ENCODE data around the gene ARHGAP30. TPM values are rescaled to one million over a fixed set of nuclear protein-coding genes. Genes with fewer than 3 reads are reported as not detected.

The ARHGAP30 gene
- total RNA-seq, 2 experiments from 2014 or later: 171 to 178 TPM

- H3K27me3 Mint-ChIP-seq: no peaks in the 10 kb centered on the region
- CTCF ChIA-PET: interaction anchor here (0.8 to 2.0 kb wide), 3 partner anchors 9 to 17 kb away, joined by 4 to 14 read pairs (median 9); partner anchors contain the start of genes ARHGAP30 and KLHDC9
- H3K36me3 Mint-ChIP-seq: no peaks in the 10 kb centered on the region
- POLR2A ChIA-PET: interaction anchor here (0.7 kb wide), 1 partner anchor 12 kb away, joined by 3 read pairs; no protein-coding TSS in a partner anchor
- DNase-seq: no peak
- intact Hi-C loops (cut with micrococcal nuclease): no loop called here
- H3K4me3 Mint-ChIP-seq: no peak overlapping the region
- H3K27ac Mint-ChIP-seq: no peak overlapping the region
- H3K9me3 Mint-ChIP-seq: no peaks in the 10 kb centered on the region
- no peaks in the 10 kb centered on the region for H3K4me1 Mint-ChIP-seq (ENCODE audit: low read depth)
Measured at GRCh38 chr1:161080441-161081405, 11.0 kb upstream of the ARHGAP30 start.

- no peak overlapping the region for H3K4me3 Mint-ChIP-seq
- no peak overlapping the region for H3K27ac Mint-ChIP-seq
- no peaks in the 10 kb centered on the region for H3K27me3 Mint-ChIP-seq
- CTCF ChIA-PET: interaction anchor here (1.1 to 2.0 kb wide), 2 partner anchors 8 to 18 kb away, joined by 9 to 14 read pairs; partner anchors contain the start of gene KLHDC9
- no peak for DNase-seq
- H3K9me3 Mint-ChIP-seq: no peaks in the 10 kb centered on the region
- POLR2A ChIA-PET: interaction anchor here (0.6 to 0.9 kb wide), 3 partner anchors 9 to 18 kb away, joined by 3 to 5 read pairs (median 4); partner anchors contain the start of gene ARHGAP30
- no peaks in the 10 kb centered on the region for H3K4me1 Mint-ChIP-seq (ENCODE audit: low read depth)
- intact Hi-C loops (cut with micrococcal nuclease): no loop called here
- no peaks in the 10 kb centered on the region for H3K36me3 Mint-ChIP-seq
Measured at GRCh38 chr1:161079436-161080110, 9.9 kb upstream of the ARHGAP30 start.

GRCh38 chr1:161077426-161077825 lies 7.7 kb upstream of the ARHGAP30 start:
- no peak for DNase-seq
- ChIA-PET CTCF (no interaction called here), POLR2A (no interaction called here)
- no peaks in the 10 kb centered on the region for H3K9me3 Mint-ChIP-seq
- H3K27me3 Mint-ChIP-seq: no peaks in the 10 kb centered on the region
- H3K27ac Mint-ChIP-seq: no peak overlapping the region
- intact Hi-C loops (cut with micrococcal nuclease): no loop called here
- H3K36me3 Mint-ChIP-seq: no peaks in the 10 kb centered on the region
- no peak overlapping the region for H3K4me3 Mint-ChIP-seq
- H3K4me1 Mint-ChIP-seq (ENCODE audit: low read depth): no peaks in the 10 kb centered on the region

GRCh38 chr1:161076410-161076809 lies 6.7 kb upstream of the ARHGAP30 start:
- Mint-ChIP-seq H3K4me1 (ENCODE audit: low read depth) (peaks cover 7% of the 10 kb centered on the region), H3K9me3 (no peaks in the 10 kb centered on the region), H3K27ac (no peak overlapping the region), H3K4me3 (no peak overlapping the region), H3K36me3 (no peaks in the 10 kb centered on the region), H3K27me3 (no peaks in the 10 kb centered on the region)
- intact Hi-C loops (cut with micrococcal nuclease): no loop called here
- no peak for DNase-seq
- ChIA-PET CTCF (interaction anchor here (1.0 kb wide), 1 partner anchor 21 kb away, joined by 4 read pairs; no protein-coding TSS in a partner anchor), POLR2A (no interaction called here)

GRCh38 chr1:161074676-161075368 lies 5.1 kb upstream of the ARHGAP30 start:
- POLR2A ChIA-PET: no interaction called here
- intact Hi-C loops (cut with micrococcal nuclease): no loop called here
- Mint-ChIP-seq H3K27me3 (no peaks in the 10 kb centered on the region), H3K36me3 (no peaks in the 10 kb centered on the region), H3K4me1 (ENCODE audit: low read depth) (peaks cover 21% of the 10 kb centered on the region), H3K4me3 (no peak overlapping the region), H3K9me3 (peaks cover 2% of the 10 kb centered on the region), H3K27ac (no peak overlapping the region)
- DNase-seq: no peak
- CTCF ChIA-PET: interaction anchor here (0.7 kb wide), 1 partner anchor 23 kb away, joined by 3 read pairs; no protein-coding TSS in a partner anchor

GRCh38 chr1:161073474-161074121 lies 3.9 kb upstream of the ARHGAP30 start:
- H3K4me3 Mint-ChIP-seq: no peak overlapping the region
- ChIA-PET CTCF (interaction anchor here (1.0 to 7.3 kb wide), 2 partner anchors 13 to 24 kb away, joined by 3 to 120 read pairs; partner anchors contain the start of gene KLHDC9), POLR2A (no interaction called here)
- peaks cover 2% of the 10 kb centered on the region for H3K9me3 Mint-ChIP-seq
- peaks cover 8% of the 10 kb centered on the region for H3K36me3 Mint-ChIP-seq
- no peak overlapping the region for H3K27ac Mint-ChIP-seq
- H3K4me1 Mint-ChIP-seq (ENCODE audit: low read depth): peaks cover 22% of the 10 kb centered on the region
- DNase-seq: no peak
- H3K27me3 Mint-ChIP-seq: no peaks in the 10 kb centered on the region
- intact Hi-C loops (cut with micrococcal nuclease): no loop called here

- H3K9me3 Mint-ChIP-seq: peaks cover 2% of the 10 kb centered on the region
- ChIA-PET CTCF (interaction anchor here (1.6 to 7.3 kb wide), 4 partner anchors 21 to 60 kb away, joined by 10 to 120 read pairs (median 16); partner anchors contain the start of genes DEDD, KLHDC9 and USF1), POLR2A (no interaction called here)
Measured at GRCh38 chr1:161072751-161073449, 3.2 kb upstream of the ARHGAP30 start.

GRCh38 chr1:161071886-161072371 lies 2.2 kb upstream of the ARHGAP30 start:
- Mint-ChIP-seq H3K4me3 (no peak overlapping the region), H3K4me1 (ENCODE audit: low read depth) (peaks cover 31% of the 10 kb centered on the region), H3K27me3 (no peaks in the 10 kb centered on the region), H3K36me3 (peaks cover 20% of the 10 kb centered on the region), H3K27ac (peak overlapping the region; percentile 39), H3K9me3 (peaks cover 2% of the 10 kb centered on the region)
- CTCF ChIA-PET: interaction anchor here (0.6 to 7.3 kb wide), 14 partner anchors 8 to 282 kb away, joined by 3 to 120 read pairs (median 10); partner anchors contain the start of genes DEDD, KLHDC9, NIT1 and PFDN2
- DNase-seq: peak; percentile 64
- intact Hi-C loops (cut with micrococcal nuclease): no loop called here
- POLR2A ChIA-PET: interaction anchor here (0.7 to 3.9 kb wide), 2 partner anchors 26 to 45 kb away, joined by 3 to 18 read pairs; partner anchors contain the start of genes NIT1, PFDN2 and USF1

More at GRCh38 chr1:161072751-161073449, 3.2 kb upstream of the ARHGAP30 start:
- H3K27ac Mint-ChIP-seq: peak overlapping the region; percentile 39
- H3K4me1 Mint-ChIP-seq (ENCODE audit: low read depth): peaks cover 23% of the 10 kb centered on the region
- no peak overlapping the region for H3K4me3 Mint-ChIP-seq
- peaks cover 14% of the 10 kb centered on the region for H3K36me3 Mint-ChIP-seq
- no peak for DNase-seq
- intact Hi-C loops (cut with micrococcal nuclease): no loop called here
- no peaks in the 10 kb centered on the region for H3K27me3 Mint-ChIP-seq

GRCh38 chr1:161070761-161071160 lies 1.1 kb upstream of the ARHGAP30 start:
- DNase-seq: no peak
- H3K36me3 Mint-ChIP-seq: peaks cover 27% of the 10 kb centered on the region
- POLR2A ChIA-PET: interaction anchor here (0.6 to 3.9 kb wide), 11 partner anchors 8 to 132 kb away, joined by 3 to 39 read pairs (median 5); partner anchors contain the start of genes DEDD, NIT1, PFDN2 and TSTD1
- peaks cover 2% of the 10 kb centered on the region for H3K9me3 Mint-ChIP-seq
- H3K4me1 Mint-ChIP-seq (ENCODE audit: low read depth): peaks cover 38% of the 10 kb centered on the region
- H3K4me3 Mint-ChIP-seq: no peak overlapping the region
- CTCF ChIA-PET: interaction anchor here (0.5 to 7.3 kb wide), 15 partner anchors 9 to 156 kb away, joined by 3 to 120 read pairs (median 8); partner anchors contain the start of genes DEDD, KLHDC9, NIT1 and PFDN2
- intact Hi-C loops (cut with micrococcal nuclease): loop anchor here (1.0 kb wide), 2 partner anchors 22 to 27 kb away; no protein-coding TSS in a partner anchor
- no peaks in the 10 kb centered on the region for H3K27me3 Mint-ChIP-seq
- H3K27ac Mint-ChIP-seq: peak overlapping the region; percentile 99

GRCh38 chr1:161069241-161069640 lies 450 bp downstream of the ARHGAP30 start:
- H3K27ac Mint-ChIP-seq: peak overlapping the region; percentile 99

More at GRCh38 chr1:161069241-161069640, 450 bp downstream of the ARHGAP30 start:
- H3K9me3 Mint-ChIP-seq: peaks cover 2% of the 10 kb centered on the region
- peak overlapping the region; percentile 97 for H3K4me3 Mint-ChIP-seq
- ChIA-PET CTCF (interaction anchor here (0.8 to 7.3 kb wide), 16 partner anchors 12 to 292 kb away, joined by 3 to 120 read pairs (median 4); partner anchors contain the start of genes DEDD, KLHDC9, NIT1 and PFDN2), POLR2A (interaction anchor here (0.8 to 3.9 kb wide), 14 partner anchors 9 to 273 kb away, joined by 3 to 39 read pairs (median 4); partner anchors contain the start of genes KLHDC9, LY9, NIT1 and PFDN2)
- peaks cover 48% of the 10 kb centered on the region for H3K4me1 Mint-ChIP-seq (ENCODE audit: low read depth)
- no peaks in the 10 kb centered on the region for H3K27me3 Mint-ChIP-seq
- intact Hi-C loops (cut with micrococcal nuclease): loop anchor here (1.0 to 5.0 kb wide), 4 partner anchors 46 to 98 kb away; partner anchors contain the start of genes F11R and PPOX
- H3K36me3 Mint-ChIP-seq: peaks cover 30% of the 10 kb centered on the region
- peak; percentile 38 for DNase-seq

Data from activated CD4-positive, alpha-beta memory T cell treated with anti-CD3 and anti-CD28 coated beads for 36 hours (primary cell).